HepG2 (cell line): ENCODE data around the gene ABCC5. TPM values are rescaled to one million over a fixed set of nuclear protein-coding genes. Genes with fewer than 3 reads are reported as not detected.

Experiments used
- ATAC-seq: fragments of 200-7000 bp; cut with Tn5 transposase; 3 replicates; pipeline ENCODE4 v1.9.1; 2020; ENCODE audit warnings: mild to moderate bottlenecking, moderate library complexity
- BruUV-seq: library from RNA; stranded (reverse); fragments of 400-500 nt; replicated peaks from 2 replicates; lab custom pipeline; 2021; lab: Mats Ljungman, UMichigan
- CTCF ChIA-PET: fragments of 300-600 bp; formaldehyde crosslinking; extraction: SDS; loops from one replicate; lab custom pipeline; 2021; ENCODE audit warnings: low total read pairs, inconsistent platforms, low intra/inter-chr PET ratio; lab: Yijun Ruan, JAX
- POLR2A ChIA-PET: fragments of 350-600 bp; sonication (Branson Sonifier 250); formaldehyde crosslinking; loops from one replicate; lab custom pipeline; 2020; ENCODE audit warnings: antibody characterized with exemption, inconsistent platforms; lab: Yijun Ruan, JAX
- DNase-seq: peaks from one replicate; pipeline ENCODE4 v3.0.0-alpha.2; 2015; ENCODE audit warnings: low spot score
- FAIRE-seq: peaks from 3 replicates; lab custom pipeline; 2011; peaks lifted over from hg19 to GRCh38; lab: Jason Lieb, UNC
- H2AFZ ChIP-seq: one replicate; pipeline ENCODE4 v1.6.1; 2011; ENCODE audit warnings: low read length, inconsistent platforms
- H3K27ac ChIP-seq: fragments of 300-600 bp; 3 replicates; pipeline ENCODE4 v1.8.0; 2011; ENCODE audit warnings: mixed run types, mild to moderate bottlenecking, mixed read lengths, low read length, inconsistent platforms; ENCODE audit not compliant: insufficient read depth; ENCODE audit errors: extremely low read length
- H3K27me3 ChIP-seq, 2 experiments: fragments of 200-600 bp in 1 of 2; 2 replicates in 1 of 2; 3 replicates in 1 of 2; pipeline versions ENCODE4 v1.6.0 to v1.8.0; 2011; ENCODE audit warnings: low read length in 2 of 2, mild to moderate bottlenecking in 2 of 2, moderate library complexity in 2 of 2, inconsistent platforms in 1 of 2; ENCODE audit not compliant: insufficient read depth in 2 of 2, control insufficient read depth in 1 of 2
- H3K36me3 ChIP-seq, 2 experiments: fragments of 200-600 bp in 1 of 2; replicated peaks in 1 of 2; 2 replicates in 1 of 2; 3 replicates in 1 of 2; pipeline versions ENCODE4 v1.5.1 to v1.8.0; 2011; ENCODE audit warnings: low read length in 2 of 2, inconsistent platforms in 1 of 2; ENCODE audit not compliant: insufficient read depth in 2 of 2, control insufficient read depth in 1 of 2
- H3K4me1 ChIP-seq: 2 replicates; pipeline ENCODE4 v1.5.1; 2012; ENCODE audit warnings: low read length, inconsistent platforms; ENCODE audit not compliant: insufficient read depth
- H3K4me2 ChIP-seq: 2 replicates; pipeline ENCODE4 v1.6.0; 2011; ENCODE audit warnings: low read depth, low read length, inconsistent platforms
- H3K4me3 ChIP-seq, 3 experiments: fragments of 200-600 bp in 1 of 3; sonication (generic), shearing (Covaris generic) in 1 of 3; replicated peaks in 1 of 3; 2 replicates each; pipeline ENCODE4 v1.5.1; 2011 to 2016; ENCODE audit warnings: low read length in 3 of 3, inconsistent platforms in 2 of 3, low read depth in 2 of 3, mild to moderate bottlenecking in 2 of 3, control low read depth in 1 of 3, mixed read lengths in 1 of 3; ENCODE audit not compliant: insufficient read depth in 1 of 3
- H3K79me2 ChIP-seq: one replicate; pipeline ENCODE4 v1.6.1; 2011; ENCODE audit warnings: low read length, inconsistent platforms; ENCODE audit not compliant: insufficient read depth
- H3K9ac ChIP-seq: 2 replicates; pipeline ENCODE4 v1.6.0; 2011; ENCODE audit warnings: mild to moderate bottlenecking, low read depth, low read length, inconsistent platforms; ENCODE audit not compliant: insufficient read depth
- H3K9me3 ChIP-seq: 2 replicates; pipeline ENCODE4 v1.5.1; 2012; ENCODE audit warnings: mild to moderate bottlenecking, low read length
- H4K20me1 ChIP-seq: 2 replicates; pipeline ENCODE4 v1.6.0; 2011; ENCODE audit warnings: inconsistent platforms, mild to moderate bottlenecking, low read length, moderate library complexity; ENCODE audit not compliant: insufficient read depth
- MYC ChIP-seq: sonication (generic); formaldehyde crosslinking; IDR thresholded peaks from 2 replicates; pipeline ENCODE4 v1.9.0; 2021; ENCODE audit warnings: missing genetic modification reagents, borderline replicate concordance
- NKX3-1 ChIP-seq: sonication (generic); formaldehyde crosslinking; IDR thresholded peaks from 2 replicates; pipeline ENCODE4 v1.5.0; 2020; ENCODE audit warnings: missing genetic modification reagents
- WGBS: methylation state at CpG from one replicate; pipeline ENCODE4 v1.1.6; 2017; ENCODE audit warnings: low lambda C conversion rate; 5-methylcytosine and 5-hydroxymethylcytosine counted together
- in situ Hi-C: cut with HindIII; loops from 2 replicates; pipeline ENCODE4 v1.10.0; 2017; ENCODE audit warnings: low pct_unique_long_range_greater_than_20kb; ENCODE audit not compliant: extremely low pct_ligation_motif_present
- intact Hi-C: fragments of 100-400 bp; cut with micrococcal nuclease; formaldehyde crosslinking; loops from one replicate; pipeline ENCODE4 v1.10.0; 2022; ENCODE audit not compliant: unreplicated experiment
- polyA plus RNA-seq, 8 experiments: library from polyadenylated mRNA; depleted of rRNA in 3 of 8; stranded (reverse) in 7 of 8; unstranded in 1 of 8; fragments of >200 nt; fragmentation: Illumina TruSeq in 4 of 8; extraction: Trizol in 4 of 8; gene quantifications; 2 replicates each; pipeline versions ENCODE4 v1.2.1 to v1.2.3, GENCODE V29; 2011 to 2016; ENCODE audit warnings: low read depth in 4 of 8, missing spikeins in 1 of 8, mixed read lengths in 1 of 8; ENCODE audit not compliant: insufficient read depth in 1 of 8
- total RNA-seq, 5 experiments: library from RNA; depleted of rRNA; stranded (reverse); fragments of >200 nt; fragmentation: Illumina TruSeq; extraction: Trizol; gene quantifications; 2 replicates each; pipeline ENCODE4 v1.2.3, GENCODE V29; 2016; ENCODE audit warnings: low read depth in 1 of 5
- TF ChIP-seq, protein P1 (sequence below): sonication (generic); formaldehyde crosslinking; IDR thresholded peaks from 2 replicates; pipeline ENCODE4 v1.4.0; 2020; ENCODE audit warnings: missing genetic modification reagents, borderline replicate concordance

ABCC5 gene
- total and polyA plus RNA-seq, 2 of the 13 experiments (the other 11 are each of a cell fraction or from before 2014, with no cell fraction given), result 12.5 to 12.7 TPM

DNA sequence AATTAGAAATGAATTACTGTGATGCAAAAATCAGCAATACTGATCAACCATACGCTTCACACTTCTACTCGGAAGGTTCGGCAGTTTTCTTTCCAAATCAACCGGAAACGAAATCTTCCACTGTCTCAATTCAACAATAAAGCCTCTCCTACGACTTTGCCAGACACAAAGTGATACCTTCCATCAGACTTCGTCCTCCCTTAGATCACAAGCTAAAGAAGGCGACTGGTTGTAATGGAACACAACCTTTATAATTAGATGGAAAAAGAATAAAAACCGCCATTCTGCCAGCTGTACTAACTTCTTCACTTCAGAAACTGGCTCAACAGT, 133.6 kb downstream of the ABCC5 start:
- DNase-seq (no peak), FAIRE-seq (no peak), ATAC-seq (no peak)
- H3K27me3 ChIP-seq, result no peaks in the 10 kb centered on the region; a peak in 1 of 5 replicates
- no peak for TF ChIP-seq MYC (CRISPR knock-in tag)
- TF ChIP-seq NKX3-1 (CRISPR knock-in tag), result 0 out of 2 replicates have a peak, but pooled peaks have one; percentile 18
- TF ChIP-seq, protein P1, sequence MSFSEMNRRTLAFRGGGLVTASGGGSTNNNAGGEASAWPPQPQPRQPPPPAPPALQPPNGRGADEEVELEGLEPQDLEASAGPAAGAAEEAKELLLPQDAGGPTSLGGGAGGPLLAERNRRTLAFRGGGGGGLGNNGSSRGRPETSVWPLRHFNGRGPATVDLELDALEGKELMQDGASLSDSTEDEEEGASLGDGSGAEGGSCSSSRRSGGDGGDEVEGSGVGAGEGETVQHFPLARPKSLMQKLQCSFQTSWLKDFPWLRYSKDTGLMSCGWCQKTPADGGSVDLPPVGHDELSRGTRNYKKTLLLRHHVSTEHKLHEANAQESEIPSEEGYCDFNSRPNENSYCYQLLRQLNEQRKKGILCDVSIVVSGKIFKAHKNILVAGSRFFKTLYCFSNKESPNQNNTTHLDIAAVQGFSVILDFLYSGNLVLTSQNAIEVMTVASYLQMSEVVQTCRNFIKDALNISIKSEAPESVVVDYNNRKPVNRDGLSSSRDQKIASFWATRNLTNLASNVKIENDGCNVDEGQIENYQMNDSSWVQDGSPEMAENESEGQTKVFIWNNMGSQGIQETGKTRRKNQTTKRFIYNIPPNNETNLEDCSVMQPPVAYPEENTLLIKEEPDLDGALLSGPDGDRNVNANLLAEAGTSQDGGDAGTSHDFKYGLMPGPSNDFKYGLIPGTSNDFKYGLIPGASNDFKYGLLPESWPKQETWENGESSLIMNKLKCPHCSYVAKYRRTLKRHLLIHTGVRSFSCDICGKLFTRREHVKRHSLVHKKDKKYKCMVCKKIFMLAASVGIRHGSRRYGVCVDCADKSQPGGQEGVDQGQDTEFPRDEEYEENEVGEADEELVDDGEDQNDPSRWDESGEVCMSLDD (CRISPR knock-in tag), result 0 out of 2 replicates have a peak, but pooled peaks have one; percentile 33
- peaks cover 47% of the 10 kb centered on the region for H3K79me2 ChIP-seq
- peak overlapping the region; percentile 84 to 89 (median 84) for H3K4me3 ChIP-seq
- in situ Hi-C loops, result loop anchor here (25.0 kb wide), 1 partner anchor 253 kb away; the partner anchor contains the start of gene EIF2B5
- no peaks in the 10 kb centered on the region for H3K9me3 ChIP-seq
- CTCF ChIA-PET, result no interaction called here
- 2% methylated on average over 9 of the region's 9 CpGs for WGBS
- H4K20me1 ChIP-seq, result peaks cover 7% of the 10 kb centered on the region; the same call in 1 of the 2 replicates
- no peak overlapping the region for H2AFZ ChIP-seq
- intact Hi-C loops, result loop anchor here (5.0 kb wide), 1 partner anchor 417 kb away; no protein-coding TSS in a partner anchor
- peaks cover 22% of the 10 kb centered on the region; the same call in 1 of the 2 replicates for H3K4me1 ChIP-seq
- H3K9ac ChIP-seq, result peak overlapping the region; percentile 80
- H3K4me2 ChIP-seq, result peak overlapping the region; percentile 97
- POLR2A ChIA-PET, result interaction anchor here (1.0 to 1.7 kb wide), 7 partner anchors 9 to 250 kb away, joined by 3 to 9 read pairs (median 5); no protein-coding TSS in a partner anchor
- no TSS peak for BruUV-seq
- H3K27ac ChIP-seq, result peak overlapping the region; percentile 71
- peaks cover 0 to 7% of the 10 kb centered on the region in 2 experiments; a peak in 2 of 5 replicates for H3K36me3 ChIP-seq
